ENCODE data around the gene IGSF21. TPM values are rescaled to one million over a fixed set of nuclear protein-coding genes. Genes with fewer than 3 reads are reported as not detected.
A peak's percentile ranks its signal among the peaks of the same experiment; 100 is the strongest.

IGSF21 gene
- polyA plus RNA-seq, 4 donors: 0.18 to 0.71 (median 0.49) TPM

DNA sequence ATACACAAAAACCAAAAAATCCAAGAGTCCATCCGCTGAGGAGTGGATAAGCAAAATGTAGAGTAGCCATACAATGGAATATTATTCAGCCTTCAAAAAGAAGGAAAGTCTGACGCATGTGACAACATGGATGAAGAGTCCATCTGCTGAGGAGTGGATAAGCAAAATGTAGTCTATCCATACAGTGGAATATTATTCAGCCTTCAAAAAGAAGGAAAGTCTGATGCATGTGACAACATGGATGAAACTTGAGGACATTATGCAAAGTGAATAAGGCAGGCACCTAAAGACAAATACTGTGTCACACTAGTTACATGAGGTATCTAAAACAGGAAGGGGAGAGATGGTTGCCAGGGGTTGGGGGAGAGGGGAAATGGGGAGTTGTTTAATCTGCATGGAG, 14.0 kb upstream of the IGSF21 start:
- DNase-seq (ENCODE audit: low read depth in 4 of 4, low spot score in 2 of 4): no peak

DNA sequence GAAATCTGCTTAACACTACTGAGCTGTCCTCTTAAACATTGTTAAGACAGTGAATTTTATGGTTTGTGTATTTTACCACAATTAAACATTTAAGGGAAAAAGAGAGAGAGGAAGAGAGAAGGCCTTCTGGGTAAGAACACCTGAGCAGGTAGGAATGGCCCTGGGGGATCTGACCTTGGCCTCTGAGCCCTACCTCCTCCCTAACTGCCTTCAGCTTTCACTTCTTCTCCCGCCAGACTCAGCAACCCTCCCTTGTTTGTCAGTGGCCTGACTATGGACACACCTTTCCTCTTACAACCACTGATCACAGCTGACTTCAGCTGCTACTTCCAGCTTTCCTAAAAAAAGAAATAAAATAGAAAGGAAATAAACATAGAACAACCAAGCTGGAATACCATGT, 13.5 kb upstream of the IGSF21 start:
- DNase-seq (ENCODE audit: low read depth in 4 of 4, low spot score in 2 of 4): no peak

DNA sequence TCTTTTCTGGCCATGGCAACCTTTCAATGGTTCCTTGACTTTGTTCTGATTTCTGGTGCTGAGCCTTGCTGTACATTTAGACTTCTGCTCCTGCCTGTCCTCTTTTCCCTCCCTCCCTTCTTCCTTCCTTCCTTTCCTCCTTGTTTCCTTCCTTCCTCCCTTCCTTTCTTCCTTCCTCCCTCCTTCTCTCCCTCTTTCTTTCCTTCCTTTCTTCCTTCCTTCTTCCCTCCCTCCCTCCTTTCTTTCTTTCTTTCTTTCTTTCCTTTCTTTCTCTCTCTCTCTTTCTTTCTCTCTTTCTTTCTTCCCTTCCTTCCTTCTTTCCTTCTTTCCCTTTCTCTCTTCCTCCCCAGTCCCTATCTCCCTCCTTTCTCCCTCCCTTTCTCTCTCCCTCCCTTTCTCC, 10.4 kb upstream of the IGSF21 start:
- DNase-seq (ENCODE audit: low read depth in 4 of 4, low spot score in 2 of 4): no peak

DNA sequence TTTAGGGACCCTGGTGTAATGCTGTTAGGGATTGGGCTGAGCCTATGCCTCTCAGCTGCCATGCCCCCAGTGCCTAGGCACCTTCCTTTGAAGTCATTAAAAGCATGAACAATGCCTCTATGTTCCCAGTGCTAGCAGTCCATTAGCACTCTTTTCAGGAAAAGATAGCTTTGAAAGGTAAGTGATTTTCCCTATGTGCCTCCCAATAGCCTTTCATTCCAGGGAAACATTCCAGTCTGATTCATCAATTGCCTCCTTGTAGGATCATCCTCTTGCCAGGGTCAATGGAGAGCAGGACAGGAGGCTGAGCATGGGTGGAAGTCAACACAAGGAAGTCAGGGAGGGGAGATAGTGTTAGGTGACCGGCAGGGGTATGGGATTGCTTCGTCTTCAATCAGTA, 8.6 kb upstream of the IGSF21 start:
- no peak for DNase-seq (ENCODE audit: low read depth in 4 of 4, low spot score in 2 of 4)

DNA sequence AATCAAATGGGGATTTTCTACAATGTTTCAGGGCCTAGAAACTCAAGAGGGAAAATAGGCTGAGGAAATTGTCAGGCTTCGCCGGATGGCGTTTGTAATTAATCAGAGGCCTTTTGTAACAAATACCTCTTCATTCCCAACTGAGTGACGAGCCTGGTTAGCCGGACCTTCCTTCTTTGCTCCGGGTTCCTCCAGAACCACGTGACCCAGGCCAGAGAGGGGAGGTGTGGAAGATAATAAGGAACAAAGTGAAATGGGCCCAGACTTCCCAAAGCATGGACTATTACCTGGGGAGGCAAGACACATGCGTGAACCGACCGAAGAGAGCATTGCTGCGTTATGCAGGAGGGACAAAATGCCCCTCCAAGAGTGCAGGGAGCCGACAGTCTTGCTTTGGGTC, 7.5 kb upstream of the IGSF21 start:
- no peak for DNase-seq (ENCODE audit: low read depth in 4 of 4, low spot score in 2 of 4)

DNA sequence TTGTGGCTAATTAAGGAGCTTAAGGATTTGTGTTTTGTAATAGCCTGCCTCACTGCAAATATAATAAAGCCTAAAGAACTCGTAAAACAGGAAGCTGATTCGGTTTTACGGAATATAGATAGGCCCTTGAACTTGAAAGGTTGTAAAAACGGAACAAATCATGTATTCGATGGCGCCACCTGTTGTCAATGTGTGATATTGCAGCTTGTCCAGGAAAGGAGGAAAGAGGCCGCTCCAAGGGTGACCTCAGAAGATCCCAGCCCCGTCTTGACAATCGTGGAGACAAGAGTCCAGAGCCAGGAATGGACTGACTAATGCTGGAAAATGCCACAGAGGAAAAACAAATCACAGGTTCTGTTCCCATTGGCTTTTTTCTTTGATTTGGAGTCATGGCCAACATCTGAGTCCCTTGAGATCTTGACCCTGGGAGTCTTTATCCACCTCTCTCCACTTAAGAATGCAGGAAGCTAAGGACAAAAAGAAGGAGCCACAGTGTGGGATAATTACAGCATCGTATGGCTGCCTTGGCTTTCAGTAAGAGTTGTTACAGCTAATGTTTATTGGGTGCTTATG, 7.0 kb upstream of the IGSF21 start:
- peak in 2 of 4 donors; percentile 27 to 59 for DNase-seq (ENCODE audit: low read depth in 4 of 4, low spot score in 2 of 4)

DNA sequence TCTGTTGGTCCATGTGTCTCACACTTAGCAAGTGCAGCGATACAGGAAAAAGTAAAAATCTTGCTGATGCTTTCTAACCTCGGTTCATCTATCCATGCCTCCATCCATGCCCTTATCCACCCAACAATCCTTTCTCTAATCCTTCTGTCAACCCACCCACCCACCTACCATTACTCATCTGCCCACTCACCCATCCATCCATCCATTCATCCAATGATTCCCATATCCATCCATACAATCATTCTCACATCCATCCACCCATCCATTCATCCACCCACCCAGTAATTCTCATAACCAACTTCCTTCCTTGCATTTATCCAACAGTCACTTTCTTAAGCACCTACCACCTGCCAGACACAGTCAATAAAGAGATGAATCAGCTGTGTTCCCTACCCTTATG, 6.1 kb upstream of the IGSF21 start:
- DNase-seq (ENCODE audit: low read depth in 4 of 4, low spot score in 2 of 4): no peak

DNA sequence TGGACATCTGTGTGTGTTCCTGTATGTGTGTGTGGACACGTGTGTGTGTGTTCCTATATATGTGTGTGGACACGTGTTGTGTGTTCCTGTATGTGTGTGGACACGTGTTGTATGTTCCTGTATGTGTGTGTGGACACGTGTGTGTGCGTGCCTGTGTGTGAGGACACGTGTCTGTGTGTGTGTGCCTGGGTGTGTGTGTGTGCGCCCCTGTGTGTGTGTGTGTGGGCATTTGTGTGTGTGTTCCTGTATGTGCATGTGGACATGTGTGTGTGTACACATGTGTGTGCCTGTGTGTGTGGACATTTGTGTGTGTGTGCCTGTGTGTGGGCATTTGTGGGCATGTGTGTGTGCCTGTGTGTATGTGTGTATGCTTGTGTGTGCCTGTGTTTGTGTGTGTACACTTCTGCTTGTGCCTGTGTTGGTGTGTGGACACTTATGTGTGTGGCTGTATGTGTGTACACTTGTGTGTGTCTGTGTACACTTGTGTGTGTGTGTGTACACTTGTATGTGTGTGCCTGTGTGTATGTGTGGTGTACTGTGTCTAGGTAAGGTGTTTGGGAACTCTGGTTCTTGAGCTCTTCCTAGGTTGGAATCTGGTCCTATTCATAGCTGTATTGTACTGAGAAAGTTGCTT, 3.7 kb upstream of the IGSF21 start:
- no peak for DNase-seq (ENCODE audit: low read depth in 4 of 4, low spot score in 2 of 4)

DNA sequence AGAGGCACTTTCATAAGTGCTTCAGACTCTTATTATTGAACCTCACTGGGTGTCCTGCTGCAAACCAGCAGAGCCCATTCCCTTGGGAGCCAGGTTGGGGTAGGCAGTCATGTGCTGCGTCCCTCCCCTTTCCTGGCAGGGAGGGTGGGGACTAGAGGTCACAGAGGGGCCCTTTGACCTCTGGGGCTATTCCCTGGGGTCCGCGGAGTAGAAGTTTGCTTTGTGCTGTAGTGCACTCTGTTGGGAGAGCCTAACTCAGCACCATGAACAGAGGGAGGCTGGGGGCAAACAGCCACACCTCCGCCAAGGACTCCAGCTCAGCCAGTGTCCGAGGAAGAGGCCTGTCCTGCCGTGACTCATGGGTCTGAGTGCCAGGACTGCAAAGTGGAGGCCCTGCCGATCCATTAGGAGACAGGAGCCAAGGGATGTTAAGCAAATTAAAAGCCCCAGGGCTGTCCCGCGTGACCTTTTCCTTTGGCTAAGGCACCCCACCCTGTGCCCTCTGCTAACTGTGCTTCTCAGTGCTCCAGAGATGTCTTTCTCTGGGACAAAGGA, 3.0 kb upstream of the IGSF21 start:
- DNase-seq (ENCODE audit: low read depth in 4 of 4, low spot score in 2 of 4): no peak

DNA sequence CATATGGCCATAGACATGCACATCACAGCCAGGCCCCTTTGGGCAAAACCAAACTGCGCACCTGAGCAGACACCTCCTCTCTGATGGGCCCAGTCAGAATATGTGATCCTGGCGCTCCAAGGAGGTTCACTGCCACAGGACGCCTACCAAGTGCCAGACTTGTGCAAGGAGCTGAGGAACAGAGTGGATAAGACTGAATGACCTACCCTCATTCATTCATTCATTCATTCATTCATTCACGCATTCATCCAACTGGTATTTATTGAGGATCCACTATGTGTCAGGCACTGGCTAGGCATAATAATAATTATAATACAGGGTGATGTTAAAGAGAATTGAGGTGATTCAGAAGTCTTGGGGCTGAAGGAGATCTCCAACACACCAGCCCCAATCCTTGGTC, 2.4 kb upstream of the IGSF21 start:
- DNase-seq (ENCODE audit: low read depth in 4 of 4, low spot score in 2 of 4): no peak

DNA sequence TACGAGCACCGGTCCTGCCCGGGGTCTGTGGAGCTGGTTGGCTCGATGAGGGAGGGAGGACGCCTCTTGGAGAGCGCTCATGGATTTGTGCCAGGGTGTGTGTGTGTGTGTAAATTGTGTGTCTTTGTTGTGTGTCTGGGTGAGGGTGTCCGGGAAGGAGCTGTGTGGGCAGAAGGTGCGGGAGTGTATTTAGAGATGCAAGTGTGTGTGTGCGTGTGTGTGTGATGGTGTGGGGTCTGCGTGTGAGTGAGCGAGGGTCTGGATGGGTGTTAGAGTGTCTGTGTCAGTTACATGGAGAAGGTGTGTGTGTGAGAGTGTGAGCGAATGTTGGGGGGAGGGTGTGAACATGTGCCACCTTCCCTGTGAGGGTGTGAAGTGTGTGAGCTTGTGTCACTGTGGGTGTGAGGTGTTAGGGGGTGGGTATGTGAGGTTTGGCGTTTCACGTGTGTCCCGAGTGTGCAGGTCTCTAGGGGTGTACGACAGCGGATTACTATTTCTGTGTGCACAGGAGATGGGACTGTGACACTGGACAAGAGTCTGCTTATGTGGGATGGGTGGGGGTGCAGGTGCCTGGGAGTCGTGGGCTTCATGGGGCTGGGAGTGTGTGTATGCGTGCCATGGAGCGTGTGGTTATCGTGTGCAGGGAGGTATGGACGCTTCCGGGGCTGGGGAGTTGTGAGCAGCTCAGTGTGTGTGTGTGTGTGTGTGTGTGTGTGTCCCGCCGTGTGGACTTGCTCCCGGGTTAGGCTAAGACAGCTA, 880 bp downstream of the IGSF21 start:
- DNase-seq (ENCODE audit: low read depth in 4 of 4, low spot score in 2 of 4): no peak

DNA sequence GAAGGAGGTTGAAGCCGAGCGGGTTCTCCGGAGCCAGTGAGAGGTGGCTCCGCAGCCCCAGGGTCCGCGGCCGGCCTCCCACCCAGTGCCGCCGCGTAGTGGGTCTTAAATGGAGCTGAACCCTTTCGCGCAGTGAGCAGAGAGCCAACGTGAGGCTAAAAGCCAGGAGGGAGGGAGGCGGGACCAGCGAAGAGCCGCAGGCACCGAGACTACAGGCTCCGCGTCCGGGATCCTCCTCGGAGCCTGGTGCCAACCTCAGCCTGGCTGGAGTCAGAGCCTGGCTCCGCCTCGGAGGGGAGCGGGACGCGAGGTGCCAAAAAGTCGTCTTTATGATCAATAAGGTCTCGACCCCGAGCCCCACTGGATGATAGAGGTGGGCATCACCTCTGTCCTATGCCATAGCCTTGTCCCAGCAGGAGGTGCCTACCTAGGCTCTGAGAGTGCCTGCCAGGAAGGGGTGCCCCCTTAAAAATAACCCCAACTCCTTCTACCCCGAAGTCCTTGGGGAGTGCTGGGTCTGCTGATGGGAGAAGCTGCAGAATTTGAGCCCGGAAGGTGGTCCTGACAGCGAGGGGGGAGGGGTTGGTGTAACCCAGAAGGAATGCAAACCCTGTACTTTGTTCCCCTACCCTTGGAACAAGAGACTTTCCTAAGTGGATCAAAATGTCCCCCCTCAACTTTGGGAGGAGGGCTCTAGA, 1.6 kb downstream of the IGSF21 start:
- no peak for DNase-seq (ENCODE audit: low read depth in 4 of 4, low spot score in 2 of 4)

DNA sequence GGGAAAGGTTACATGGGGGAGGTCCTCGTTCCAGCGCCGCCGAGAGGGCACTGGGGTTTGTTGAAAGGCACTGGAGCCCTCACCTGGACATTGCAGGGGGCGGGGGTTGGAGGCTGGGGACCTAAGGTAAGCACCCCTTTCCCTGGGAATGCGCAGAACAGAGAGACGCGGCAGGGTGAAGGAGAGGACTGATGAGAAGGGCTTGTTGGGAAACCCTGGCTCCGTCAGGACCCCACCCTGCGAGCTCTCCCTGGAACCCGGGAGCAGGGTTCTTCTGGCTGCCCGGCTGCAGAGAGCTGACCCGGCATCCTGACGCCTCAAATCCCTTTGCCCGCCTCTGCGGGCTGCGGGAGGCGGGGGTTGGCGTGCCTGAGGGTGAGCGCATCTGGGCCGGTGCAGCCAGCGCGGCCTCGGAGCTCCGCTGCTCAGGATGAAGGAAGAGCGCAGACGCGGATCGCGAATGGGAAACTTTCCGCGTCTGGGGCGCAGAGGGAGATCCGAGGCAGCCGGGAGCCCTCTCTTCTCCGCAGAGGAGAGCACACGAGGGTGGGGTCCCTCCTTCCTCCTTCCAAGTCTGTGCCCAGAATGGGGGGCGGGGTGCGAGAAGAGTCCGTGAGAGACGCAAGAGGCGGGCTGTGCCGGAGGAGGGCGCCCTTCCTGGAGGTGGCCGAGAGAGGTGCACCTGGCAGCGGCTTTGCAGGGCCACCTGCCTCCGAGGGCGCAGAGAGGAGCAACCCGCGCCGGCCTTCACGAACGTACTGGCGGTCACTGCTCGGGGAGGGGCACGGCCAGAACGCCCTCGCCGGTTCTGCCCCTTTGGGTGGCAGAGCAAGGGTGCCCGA, 2.4 kb downstream of the IGSF21 start:
- DNase-seq (ENCODE audit: low read depth in 4 of 4, low spot score in 2 of 4): no peak

DNA sequence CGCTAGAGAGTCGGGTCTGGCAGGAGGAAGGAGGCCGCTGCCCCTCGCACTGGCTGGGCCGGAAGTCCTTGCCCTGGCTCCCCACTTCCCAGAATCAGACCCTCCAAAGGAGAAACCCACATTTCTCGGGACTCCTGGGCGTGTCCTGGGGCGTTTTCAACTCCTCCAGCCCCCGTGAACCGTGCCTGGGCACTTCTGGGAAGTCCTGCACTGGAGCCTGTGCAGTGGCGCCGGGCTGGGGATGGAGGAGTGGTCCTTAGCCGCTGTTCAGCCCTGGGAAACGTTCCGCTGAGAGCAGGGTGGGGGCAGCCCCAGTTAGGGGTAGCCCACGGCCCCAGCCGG, 3.0 kb downstream of the IGSF21 start:
- DNase-seq (ENCODE audit: low read depth in 4 of 4, low spot score in 2 of 4): no peak

DNA sequence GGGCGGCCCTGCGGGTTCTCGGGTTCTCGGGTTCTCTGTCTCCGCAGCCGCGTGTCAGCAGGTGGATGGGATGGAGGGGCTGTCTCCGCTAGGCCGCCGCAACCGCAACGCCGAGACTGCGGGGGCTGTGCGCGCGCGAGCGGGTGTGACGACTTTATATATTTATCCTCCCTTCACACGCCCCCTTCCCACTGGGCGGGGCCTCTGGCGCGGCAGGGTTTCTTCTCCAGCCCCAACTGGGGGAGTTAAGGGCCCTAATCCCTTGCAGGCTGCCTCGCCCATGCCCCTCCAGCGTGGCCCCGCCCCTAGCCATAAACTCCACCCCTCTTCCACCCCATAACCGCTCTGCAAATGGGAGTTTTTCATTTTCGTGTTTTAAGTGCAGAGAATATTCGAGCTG, 3.4 kb downstream of the IGSF21 start:
- DNase-seq (ENCODE audit: low read depth in 4 of 4, low spot score in 2 of 4): no peak

DNA sequence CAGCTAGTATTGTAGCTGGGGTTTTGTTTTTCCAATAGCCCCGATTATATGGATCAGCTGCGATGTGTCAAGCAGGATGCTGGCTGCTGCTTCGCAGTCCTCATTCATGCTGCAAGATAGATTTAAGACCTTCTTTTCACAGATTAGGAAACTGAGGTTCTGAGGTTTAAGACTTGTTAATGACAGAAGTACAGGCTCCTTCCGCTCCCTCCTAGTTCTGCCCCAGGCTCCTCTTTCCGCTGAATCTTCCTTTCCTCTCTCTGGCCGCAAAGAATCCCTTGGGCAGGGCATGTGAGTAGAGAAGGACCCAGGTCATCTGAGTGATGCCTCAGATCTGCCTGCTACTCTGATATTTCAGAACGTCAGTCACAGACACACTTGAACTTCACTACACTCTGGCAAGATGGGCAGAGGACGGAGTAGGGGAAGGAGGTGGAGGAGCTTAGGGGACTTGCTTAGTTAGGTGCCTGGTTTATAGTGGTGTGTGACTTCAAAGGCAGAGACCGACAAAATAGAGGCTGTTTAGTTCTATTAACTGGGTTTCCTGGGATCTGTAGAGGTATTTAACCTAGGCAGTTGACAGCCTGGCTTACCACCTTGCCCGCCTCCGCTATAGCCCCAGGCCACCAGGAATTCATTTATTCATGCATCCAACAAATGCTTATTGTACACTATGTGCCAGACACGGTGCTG, 4.2 kb downstream of the IGSF21 start:
- DNase-seq (ENCODE audit: low read depth in 4 of 4, low spot score in 2 of 4): no peak

DNA sequence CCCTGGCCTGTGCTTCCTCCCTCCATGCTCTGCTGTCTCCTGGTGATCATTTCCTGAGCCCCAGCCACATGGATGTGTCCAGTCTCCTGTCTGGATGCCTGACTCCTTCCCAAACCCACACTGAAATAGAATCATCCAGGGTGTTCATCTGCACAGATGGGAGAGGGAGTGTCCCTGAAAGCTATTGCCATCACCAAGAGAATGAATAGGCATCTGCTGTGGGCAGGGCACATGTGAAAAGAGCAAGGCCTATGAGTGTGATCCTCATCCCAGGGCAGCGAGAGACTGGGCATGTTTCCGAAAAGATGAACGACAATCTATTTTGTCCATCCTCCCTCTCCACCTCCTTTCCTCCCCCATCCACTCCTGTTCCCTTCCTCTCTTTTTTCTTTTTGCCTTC, 5.0 kb downstream of the IGSF21 start:
- DNase-seq (ENCODE audit: low read depth in 4 of 4, low spot score in 2 of 4): no peak

DNA sequence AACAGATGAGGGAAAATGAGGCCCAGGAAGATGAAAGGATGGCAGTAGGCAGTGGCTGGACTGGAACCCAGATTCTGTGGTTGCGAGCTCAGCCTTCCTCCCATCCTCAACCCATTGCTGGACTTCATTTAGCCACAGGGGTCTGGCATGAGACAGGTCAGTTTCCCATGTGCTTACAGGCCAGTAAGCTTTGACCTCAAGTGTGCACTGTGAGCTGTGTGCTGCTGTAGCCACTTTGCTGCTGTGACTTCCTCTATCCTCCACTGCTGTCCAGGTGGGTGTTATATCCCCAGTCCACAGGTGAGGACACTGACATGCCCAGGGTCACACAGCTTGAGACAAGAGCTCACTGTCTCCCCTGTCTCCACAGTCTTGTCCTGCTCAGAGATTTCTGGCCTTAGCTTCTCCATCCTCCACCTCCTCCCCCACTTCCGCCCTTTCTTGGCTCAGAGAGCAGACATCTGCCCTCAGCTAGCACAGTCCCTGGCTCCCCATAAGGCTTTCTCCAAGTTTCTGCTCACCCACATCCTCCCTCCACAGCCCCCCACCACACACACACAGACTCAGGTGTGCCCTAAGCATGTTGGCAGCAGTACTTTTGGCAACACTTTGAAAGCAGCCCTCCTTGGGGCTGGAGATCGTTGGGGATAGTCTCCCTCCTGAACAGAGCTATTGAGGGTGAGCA, 7.3 kb downstream of the IGSF21 start:
- DNase-seq (ENCODE audit: low read depth in 4 of 4, low spot score in 2 of 4): no peak

DNA sequence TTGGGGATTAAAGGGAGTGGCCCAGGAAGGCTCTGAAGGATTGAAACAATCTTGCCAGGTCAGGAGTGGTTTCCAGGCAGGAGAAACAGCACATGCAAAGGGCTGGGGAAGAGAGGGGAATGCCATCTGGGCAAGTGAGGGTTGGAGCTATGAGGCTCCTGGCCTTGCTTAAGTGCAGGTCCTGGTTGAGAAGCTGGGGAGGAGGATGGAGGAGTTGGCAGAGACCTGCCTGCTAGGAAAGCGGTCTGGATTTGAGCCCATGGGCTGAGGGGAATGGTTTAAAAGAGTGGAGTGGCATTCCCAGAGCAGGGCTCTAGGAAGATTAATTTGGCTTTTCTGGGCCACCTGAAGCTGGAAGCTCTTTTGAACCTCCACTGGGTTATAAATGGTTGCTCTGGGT, 9.2 kb downstream of the IGSF21 start:
- no peak for DNase-seq (ENCODE audit: low read depth in 4 of 4, low spot score in 2 of 4)
